Left lung (tissue), 10 donors: ENCODE data around the gene KRT8. TPM values are rescaled to one million over a fixed set of nuclear protein-coding genes. Genes with fewer than 3 reads are reported as not detected.
A peak's percentile ranks its signal among the peaks of the same experiment; 100 is the strongest.

Experiments
- ATAC-seq: fragments of 200-7000 bp; cut with Tn5 transposase; one replicate; pipeline ENCODE4 v1.9.1; 2020; ENCODE audit warnings: moderate library complexity
- DNase-seq, 4 donors: peaks; one replicate each; pipeline ENCODE4 v3.0.0-alpha.2; 2013 to 2020
- H3K27ac ChIP-seq, 2 donors: fragments of 200-600 bp; sonication (generic) in 1 of 2; one replicate each; pipeline versions ENCODE4 v1.5.0 to v1.8.0; 2020 to 2021
- H3K27me3 ChIP-seq, 2 donors: fragments of 200-600 bp; sonication (generic) in 1 of 2; one replicate each; pipeline versions ENCODE4 v1.5.0 to v1.8.0; 2020 to 2021
- H3K36me3 ChIP-seq, 2 donors: fragments of 200-600 bp; sonication (generic) in 1 of 2; one replicate each; pipeline versions ENCODE4 v1.5.0 to v1.8.0; 2020 to 2021
- H3K4me1 ChIP-seq, 2 donors: fragments of 200-600 bp; one replicate each; pipeline ENCODE4 v1.8.0; 2021
- H3K4me3 ChIP-seq, 2 donors: fragments of 200-600 bp; sonication (generic) in 1 of 2; one replicate each; pipeline versions ENCODE4 v1.5.0 to v1.8.0; 2020 to 2021; ENCODE audit warnings: mild to moderate bottlenecking in 1 of 2
- H3K9me3 ChIP-seq, 2 donors: fragments of 200-600 bp; sonication (generic) in 1 of 2; one replicate each; pipeline versions ENCODE4 v1.5.0 to v1.8.0; 2020 to 2021
- intact Hi-C, 2 donors: fragments of 100-400 bp; cut with DNase I; formaldehyde crosslinking; loops; one replicate each; pipeline versions ENCODE4 v1.11.2 to v1.14.2; 2022
- polyA plus RNA-seq, 6 donors: library from polyadenylated mRNA; unstranded; fragments of 120-200 nt; gene quantifications; one replicate each; pipeline ENCODE4 v1.2.1, GENCODE V29; 2013; ENCODE audit not compliant: insufficient read length in 6 of 6
- total RNA-seq, 2 donors: library from RNA; stranded (reverse); fragmentation: NEBNext Ultra II Directional; extraction: Animal tissue kit (Norgen Biotek cat#: 25700); gene quantifications; one replicate each; pipeline ENCODE4 v1.2.1, GENCODE V29; 2021
- TF ChIP-seq, protein P1 (sequence below), 2 donors: fragments of 200-600 bp; sonication (generic) in 1 of 2; IDR thresholded peaks; one replicate each; pipeline versions ENCODE4 v1.5.0 to v1.8.0; 2021; ENCODE audit warnings: antibody characterized with exemption in 2 of 2
- donor health status: DM: no; HTN: yes; CAD: no.
- donor health status: DM: no; HTN: no; CAD: no.

KRT8 gene
- total and polyA plus RNA-seq, 8 donors = 159 to 1,126 (median 207) TPM

DNA sequence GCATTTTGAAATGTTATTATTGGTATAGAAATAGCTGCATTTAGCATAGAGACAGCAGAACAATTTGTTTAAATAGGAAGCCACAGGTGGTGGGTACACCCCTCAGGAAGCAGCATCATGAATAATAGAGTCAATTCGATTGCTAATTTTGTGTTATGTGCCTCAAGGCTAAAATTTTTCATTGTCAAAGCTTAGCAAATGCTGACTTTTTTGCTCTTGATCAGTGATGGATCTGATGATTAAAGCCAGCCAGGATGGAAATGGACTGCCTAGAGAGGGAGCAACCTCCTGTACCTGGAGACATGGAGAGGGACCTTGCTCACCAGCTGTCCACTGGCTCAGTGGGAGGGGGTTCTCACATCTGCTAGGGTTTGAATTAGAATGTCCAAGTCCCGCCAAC is 4.5 kb upstream of the KRT8 start:
- DNase-seq (no peak), ATAC-seq (no peak)
- TF ChIP-seq, protein P1, sequence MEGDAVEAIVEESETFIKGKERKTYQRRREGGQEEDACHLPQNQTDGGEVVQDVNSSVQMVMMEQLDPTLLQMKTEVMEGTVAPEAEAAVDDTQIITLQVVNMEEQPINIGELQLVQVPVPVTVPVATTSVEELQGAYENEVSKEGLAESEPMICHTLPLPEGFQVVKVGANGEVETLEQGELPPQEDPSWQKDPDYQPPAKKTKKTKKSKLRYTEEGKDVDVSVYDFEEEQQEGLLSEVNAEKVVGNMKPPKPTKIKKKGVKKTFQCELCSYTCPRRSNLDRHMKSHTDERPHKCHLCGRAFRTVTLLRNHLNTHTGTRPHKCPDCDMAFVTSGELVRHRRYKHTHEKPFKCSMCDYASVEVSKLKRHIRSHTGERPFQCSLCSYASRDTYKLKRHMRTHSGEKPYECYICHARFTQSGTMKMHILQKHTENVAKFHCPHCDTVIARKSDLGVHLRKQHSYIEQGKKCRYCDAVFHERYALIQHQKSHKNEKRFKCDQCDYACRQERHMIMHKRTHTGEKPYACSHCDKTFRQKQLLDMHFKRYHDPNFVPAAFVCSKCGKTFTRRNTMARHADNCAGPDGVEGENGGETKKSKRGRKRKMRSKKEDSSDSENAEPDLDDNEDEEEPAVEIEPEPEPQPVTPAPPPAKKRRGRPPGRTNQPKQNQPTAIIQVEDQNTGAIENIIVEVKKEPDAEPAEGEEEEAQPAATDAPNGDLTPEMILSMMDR (IDR thresholded peaks at IDR 0.05) = no peak
- Histone ChIP-seq H3K36me3 (no peaks in the 10 kb centered on the region), H3K27me3 (no peaks in the 10 kb centered on the region), H3K4me3 (no peak overlapping the region), H3K4me1 (peaks cover 10 to 23% of the 10 kb centered on the region in 2 donors), H3K27ac (no peak overlapping the region), H3K9me3 (no peaks in the 10 kb centered on the region)
- intact Hi-C loops = no loop called here

DNA sequence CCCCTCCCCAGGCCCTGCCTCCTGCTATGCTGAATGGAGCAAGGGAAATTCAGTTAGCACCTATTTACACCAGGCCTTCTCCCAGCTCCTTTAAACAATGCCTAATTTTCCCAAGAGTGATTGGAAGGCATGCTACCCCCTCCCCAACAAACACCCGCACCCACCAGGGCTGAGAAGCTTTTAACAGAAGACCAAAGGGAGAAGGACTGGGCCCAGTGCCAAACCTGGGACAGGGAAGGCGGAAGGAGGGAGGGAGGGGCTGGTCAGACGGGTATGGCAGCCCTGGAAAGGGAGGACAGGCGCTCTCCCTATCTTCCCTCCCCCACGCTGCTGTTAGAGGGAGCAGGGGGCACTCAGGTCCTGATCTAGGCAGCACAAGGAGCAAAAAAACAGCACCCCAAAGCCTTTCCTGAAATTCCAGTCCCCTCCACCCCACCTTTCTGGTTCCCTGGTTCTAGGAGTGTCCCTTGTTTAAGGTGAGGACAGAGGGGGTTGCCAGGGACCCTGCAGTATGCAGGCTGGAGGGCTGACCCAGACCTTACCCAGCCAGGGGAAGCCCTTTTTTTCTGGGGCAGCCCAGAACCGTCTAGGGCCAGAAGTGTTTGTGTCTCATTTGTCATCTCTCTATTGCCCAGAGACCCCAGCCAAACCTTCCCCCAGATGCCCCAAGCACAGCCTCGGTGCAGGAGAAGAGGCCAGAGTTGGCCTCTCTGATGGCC is 2.4 kb upstream of the KRT8 start:
- H3K27me3 ChIP-seq = peaks cover 0 to 4% of the 10 kb centered on the region in 2 donors
- intact Hi-C loops = no loop called here
- H3K36me3 ChIP-seq = no peaks in the 10 kb centered on the region
- peak; percentile 34 to 86 (median 82) for DNase-seq
- TF ChIP-seq, protein P1 (IDR thresholded peaks at IDR 0.05) = no peak
- ATAC-seq = peak; percentile 42
- peak overlapping the region; percentile 73 to 87 for H3K27ac ChIP-seq
- peaks cover 10 to 28% of the 10 kb centered on the region in 2 donors for H3K4me1 ChIP-seq
- no peaks in the 10 kb centered on the region for H3K9me3 ChIP-seq
- no peak overlapping the region for H3K4me3 ChIP-seq

DNA sequence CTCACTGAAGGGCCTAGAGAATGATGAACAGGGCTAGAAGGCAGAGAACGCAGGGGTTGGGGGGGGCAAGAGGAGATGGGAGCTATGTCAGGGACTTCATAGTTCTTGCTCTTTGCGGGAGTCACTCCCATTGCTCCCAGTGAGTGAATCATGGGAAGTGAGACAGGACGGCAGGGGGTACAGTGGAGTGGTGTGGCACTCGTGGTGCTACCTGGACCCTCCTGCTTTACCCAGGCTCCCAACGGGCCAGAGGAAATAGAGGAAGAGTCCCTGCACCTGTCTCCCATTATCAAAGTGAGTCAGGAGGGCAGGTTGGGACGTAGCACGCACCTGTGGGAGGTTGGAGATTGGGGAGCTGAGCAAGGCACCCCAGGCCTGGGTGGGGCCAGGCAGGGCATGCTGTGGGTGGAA is 1.3 kb upstream of the KRT8 start:
- DNase-seq (no peak), ATAC-seq (no peak)
- intact Hi-C loops = no loop called here

DNA sequence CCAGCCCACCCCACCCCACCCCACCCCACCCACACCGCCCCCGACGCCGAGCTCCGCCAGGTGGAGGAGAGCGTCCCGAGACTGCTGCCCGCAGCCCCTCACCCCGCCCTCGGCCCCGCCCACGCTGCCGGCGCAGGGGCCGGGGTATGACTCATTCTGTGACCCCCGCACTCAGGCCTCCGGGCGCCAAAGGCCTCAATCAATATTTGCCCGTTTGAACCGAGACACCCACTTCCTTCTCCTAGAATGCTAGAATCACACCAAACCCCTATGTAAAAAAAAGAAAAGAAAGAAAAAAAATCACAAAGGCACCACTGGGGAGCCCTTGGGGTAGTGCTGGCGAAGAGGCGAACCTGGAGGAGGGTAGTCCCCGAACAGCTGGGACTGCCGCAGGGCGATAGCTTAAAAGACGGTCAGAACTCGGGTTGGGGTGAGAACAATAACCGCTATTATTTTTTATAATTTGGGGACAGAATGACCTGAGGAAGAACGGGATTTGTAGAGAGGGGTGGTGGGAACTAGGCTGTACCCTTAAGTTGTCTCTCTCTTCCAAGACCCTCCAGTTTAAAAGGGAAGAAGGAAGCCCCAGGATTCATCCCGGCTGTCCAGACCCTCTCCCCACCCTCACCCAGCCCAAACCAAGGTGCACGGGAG is 894 bp downstream of the KRT8 start:
- Histone ChIP-seq H3K36me3 (peaks cover 0 to 17% of the 10 kb centered on the region in 2 donors), H3K4me1 (peaks cover 10 to 28% of the 10 kb centered on the region in 2 donors), H3K27me3 (peaks cover 0 to 4% of the 10 kb centered on the region in 2 donors), H3K4me3 (peak overlapping the region; percentile 37 to 47), H3K9me3 (no peaks in the 10 kb centered on the region), H3K27ac (peak overlapping the region; percentile 61 to 72)
- TF ChIP-seq, protein P1 (IDR thresholded peaks at IDR 0.05) = no peak
- ATAC-seq (peak; percentile 51), DNase-seq (peak; percentile 24 to 85 (median 64))
- intact Hi-C loops = no loop called here

More for the DNA sequence above, 1.3 kb upstream of the KRT8 start:
- H3K4me1 ChIP-seq = peaks cover 10 to 28% of the 10 kb centered on the region in 2 donors
- TF ChIP-seq, protein P1 (IDR thresholded peaks at IDR 0.05) = no peak
- no peak overlapping the region for H3K4me3 ChIP-seq
- H3K27ac ChIP-seq = peak overlapping the region in 1 of 2 donors; percentile 87
- H3K27me3 ChIP-seq = peaks cover 0 to 4% of the 10 kb centered on the region in 2 donors
- H3K36me3 ChIP-seq = no peaks in the 10 kb centered on the region
- H3K9me3 ChIP-seq = no peaks in the 10 kb centered on the region

DNA sequence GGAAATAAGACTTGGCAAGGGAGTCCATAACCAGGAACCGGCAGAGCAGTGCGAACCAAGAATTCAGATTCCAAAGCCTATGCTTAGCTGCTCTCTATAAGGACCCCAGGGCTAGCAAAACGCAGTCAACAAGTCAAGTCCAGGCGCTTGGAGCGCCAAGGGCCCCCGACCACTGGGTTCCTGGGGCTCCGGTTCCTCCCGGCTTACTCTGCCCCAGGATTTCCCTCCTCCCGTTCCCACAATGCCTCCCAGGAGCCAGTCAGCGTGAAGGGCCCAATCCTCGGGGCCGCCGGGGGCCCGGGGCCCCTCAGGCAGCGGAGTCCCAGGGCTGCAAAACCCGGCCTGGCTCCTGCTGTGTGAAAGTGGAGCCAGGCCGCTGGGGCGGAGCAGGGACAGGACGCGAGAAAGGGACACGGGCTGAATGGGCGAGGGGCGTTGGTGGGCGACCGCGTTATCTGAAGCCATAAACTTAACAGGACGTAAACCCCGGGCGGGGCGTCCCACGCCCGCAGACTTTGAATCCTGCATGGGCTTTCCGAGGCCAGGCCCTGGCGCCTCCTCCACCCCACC is 1.5 kb downstream of the KRT8 start:
- TF ChIP-seq, protein P1 (IDR thresholded peaks at IDR 0.05) = no peak
- Histone ChIP-seq H3K4me1 (peaks cover 10 to 23% of the 10 kb centered on the region in 2 donors), H3K9me3 (no peaks in the 10 kb centered on the region), H3K27ac (peak overlapping the region; percentile 61 to 72), H3K4me3 (peak overlapping the region; percentile 37 to 47), H3K27me3 (peaks cover 0 to 4% of the 10 kb centered on the region in 2 donors), H3K36me3 (peaks cover 0 to 21% of the 10 kb centered on the region in 2 donors)
- ATAC-seq = peak; percentile 44
- intact Hi-C loops = no loop called here
- peak; percentile 72 to 89 (median 82) for DNase-seq
